Activated CD8-positive, alpha-beta memory T cell treated with anti-CD3 and anti-CD28 coated beads for 24 hours (primary cell): ENCODE measurements around the gene HDGFL3.
"Not testable (repeated sequence)": the region's sequence is repeated elsewhere in the genome, so short reads cannot be mapped to it uniquely, and the experiment has no call there.

Experiments
- DNase-seq: peaks from one replicate; pipeline ENCODE4 v3.0.0-alpha.2; 2020

Gene HDGFL3

GRCh38 chr15:83098079-83098478 is 109.5 kb downstream of the HDGFL3 start:
- no peak for DNase-seq

- no peak for DNase-seq
These were observed 113.0 kb downstream of the HDGFL3 start for GRCh38 chr15:83094583-83094982.

- DNase-seq: no peak
These were observed 115.2 kb downstream of the HDGFL3 start for GRCh38 chr15:83092309-83092976.

- not testable (repeated sequence) for DNase-seq
These were observed 115.7 kb downstream of the HDGFL3 start for GRCh38 chr15:83091965-83092308.

- no peak for DNase-seq
These were observed 117.2 kb downstream of the HDGFL3 start for GRCh38 chr15:83090465-83090864.

- DNase-seq: no peak
These were observed 118.7 kb downstream of the HDGFL3 start for GRCh38 chr15:83088876-83089275.

GRCh38 chr15:83087576-83087975 is 120.0 kb downstream of the HDGFL3 start:
- no peak for DNase-seq

GRCh38 chr15:83085864-83086552 is 121.6 kb downstream of the HDGFL3 start:
- not testable (repeated sequence) for DNase-seq

GRCh38 chr15:83085461-83085860 is 122.2 kb downstream of the HDGFL3 start:
- DNase-seq: not testable (repeated sequence)

GRCh38 chr15:83082730-83083386 is 124.8 kb downstream of the HDGFL3 start:
- no peak for DNase-seq

GRCh38 chr15:83081256-83082014 is 126.2 kb downstream of the HDGFL3 start:
- DNase-seq: no peak

- DNase-seq: no peak
These were observed 128.9 kb downstream of the HDGFL3 start for GRCh38 chr15:83078712-83079111.
